Hematopoietic multipotent progenitor cell treated with erythropoietin and hydrocortisone succinate and interleukin-3 and kit ligand, for 17 days (in vitro differentiated cells): ENCODE results near the gene PFDN1.

ENCODE experiments used
- DNase-seq: peaks from one replicate; pipeline ENCODE4 v3.0.0-alpha.2; 2015; ENCODE audit warnings: low spot score

Gene PFDN1

GRCh38 chr5:140238756-140239155, 64.1 kb downstream of the PFDN1 start:
- no peak for DNase-seq

GRCh38 chr5:140236891-140237598, 65.9 kb downstream of the PFDN1 start:
- DNase-seq: no peak

DNA sequence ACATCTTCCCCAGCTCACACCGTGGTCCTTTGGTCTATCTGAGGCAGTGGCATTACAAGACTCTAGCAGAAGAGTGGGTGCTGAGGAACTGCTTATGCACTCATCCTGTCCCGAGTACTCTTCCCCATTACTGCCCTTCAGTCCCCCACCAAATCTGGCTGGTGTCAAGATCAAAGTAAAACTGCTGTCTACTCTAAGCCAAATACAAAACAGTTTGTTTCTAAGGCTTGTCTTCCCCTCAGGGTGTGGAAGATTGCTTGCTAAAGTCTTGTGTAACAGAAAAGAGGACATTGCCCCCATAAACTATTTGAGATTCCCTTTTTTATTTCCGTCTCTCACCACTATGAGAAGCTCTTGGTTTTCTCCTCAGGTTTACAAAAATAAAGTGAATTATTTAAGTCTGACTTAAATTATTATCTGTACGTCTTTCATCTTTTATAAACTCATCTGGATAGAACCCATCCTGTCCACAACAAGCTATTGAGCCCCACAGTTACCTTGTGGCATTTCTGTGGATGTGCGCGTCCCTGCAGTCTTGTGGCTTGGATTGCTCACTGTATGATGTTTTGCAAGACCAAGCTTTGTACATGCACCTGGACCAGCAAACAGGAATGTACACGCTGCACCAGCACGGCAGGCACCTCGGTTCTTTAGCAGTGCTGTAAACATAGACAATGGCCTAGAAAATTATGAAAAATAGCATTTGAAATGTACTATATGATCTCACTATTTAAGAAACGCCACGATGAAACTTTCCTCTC, 66.9 kb downstream of the PFDN1 start:
- DNase-seq: no peak

GRCh38 chr5:140234377-140234989, 68.4 kb downstream of the PFDN1 start:
- no peak for DNase-seq

DNA sequence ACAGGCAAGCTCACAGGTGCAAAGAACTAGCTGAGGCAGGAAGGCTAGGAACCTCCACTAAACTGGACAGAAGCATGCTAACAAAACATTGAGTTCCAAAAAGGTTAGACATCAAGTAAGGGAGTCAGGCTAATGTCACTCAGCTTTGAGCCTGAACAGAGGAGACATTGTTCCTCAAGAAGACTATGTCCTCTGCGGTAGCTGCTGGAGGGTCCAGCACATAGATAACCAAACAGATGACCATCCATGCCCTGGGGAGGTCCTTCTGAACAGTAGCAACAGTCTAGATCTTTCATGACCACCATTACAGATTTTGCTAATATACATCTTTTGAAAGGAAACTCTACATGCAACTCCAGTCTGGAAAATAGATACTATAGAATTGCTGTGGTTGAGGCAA, 70.2 kb downstream of the PFDN1 start:
- DNase-seq: no peak

DNA sequence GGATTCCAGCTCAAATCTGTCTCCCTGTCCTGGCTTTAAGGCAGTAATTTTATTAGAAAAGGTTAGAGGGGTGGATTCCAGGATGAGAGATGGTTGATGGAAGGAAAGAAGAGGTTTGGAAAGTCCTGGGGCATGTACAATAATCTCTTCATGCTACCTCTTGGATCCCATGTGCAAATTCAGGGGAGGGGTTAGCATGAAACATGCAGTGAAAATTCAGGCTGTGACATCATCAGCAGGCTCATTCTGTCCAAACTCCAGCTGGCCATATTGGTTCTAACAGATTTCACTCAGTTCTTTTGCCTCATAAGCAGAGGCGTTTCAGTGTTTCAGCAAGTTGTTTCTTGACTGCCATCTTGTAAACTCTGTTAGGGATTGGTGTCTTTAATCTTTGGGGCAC, 72.5 kb downstream of the PFDN1 start:
- no peak for DNase-seq

DNA sequence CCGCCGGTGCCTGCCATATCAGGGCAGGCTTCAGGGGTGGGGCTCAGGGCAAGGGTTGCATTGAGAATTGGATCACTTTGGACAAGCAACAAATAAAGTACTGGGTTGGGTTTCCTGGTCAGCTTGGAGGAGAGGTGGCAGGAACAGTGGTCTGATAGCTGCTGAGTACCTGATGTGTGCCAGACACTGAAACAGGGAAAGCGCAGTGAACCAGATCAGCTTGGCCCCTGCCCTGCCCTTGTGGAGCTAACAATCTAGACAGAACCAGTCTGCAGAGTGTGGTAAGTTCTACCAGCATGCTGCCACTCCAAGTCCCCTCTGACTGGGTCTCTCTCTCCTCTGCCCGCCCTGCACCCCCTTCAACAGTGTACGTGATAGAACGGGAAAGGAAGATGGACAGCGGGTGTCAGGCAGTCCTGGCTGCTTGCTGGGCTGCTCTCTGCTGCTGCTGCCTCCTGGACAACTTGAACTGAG, 74.5 kb downstream of the PFDN1 start:
- no peak for DNase-seq

DNA sequence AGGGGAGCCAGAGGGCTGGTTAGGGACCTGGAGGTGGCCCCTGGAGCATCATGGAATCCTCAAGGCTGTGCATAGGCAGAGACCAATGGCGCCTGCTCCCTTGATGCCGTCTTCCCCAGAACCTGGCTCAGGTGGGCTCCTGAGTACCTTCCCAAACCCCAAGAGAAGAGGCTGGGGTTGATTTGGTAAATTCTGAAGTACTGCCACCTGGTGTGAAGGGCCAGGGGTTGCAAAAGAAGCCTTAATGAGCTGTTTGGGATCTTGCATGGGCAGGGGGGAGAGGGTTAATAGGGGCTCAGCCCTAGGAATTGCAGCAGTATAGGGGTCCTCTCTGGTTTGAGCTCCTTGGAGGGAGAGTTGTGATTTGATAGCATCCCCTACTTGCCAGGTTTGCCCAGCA, 75.9 kb downstream of the PFDN1 start:
- DNase-seq: no peak

DNA sequence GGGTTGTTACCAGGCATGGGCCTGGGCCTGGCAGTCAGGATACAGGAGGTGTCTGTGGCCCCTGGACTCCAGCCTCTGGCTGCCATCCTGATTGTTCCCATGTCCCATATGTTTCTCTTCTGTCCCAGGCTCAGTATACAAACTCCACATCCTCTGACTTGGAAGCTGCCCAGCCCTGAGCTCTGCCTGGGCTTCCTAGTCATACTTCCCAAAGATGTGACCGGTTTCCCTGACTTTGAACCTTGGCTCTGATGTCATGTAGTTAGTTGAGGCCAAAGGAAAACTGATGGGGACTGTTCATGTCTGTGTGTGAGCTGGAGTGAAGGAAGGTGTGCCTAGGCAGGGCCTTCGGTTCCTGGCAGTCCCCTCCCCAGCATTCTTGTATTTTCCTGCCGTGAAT, 77.5 kb downstream of the PFDN1 start:
- DNase-seq: no peak

DNA sequence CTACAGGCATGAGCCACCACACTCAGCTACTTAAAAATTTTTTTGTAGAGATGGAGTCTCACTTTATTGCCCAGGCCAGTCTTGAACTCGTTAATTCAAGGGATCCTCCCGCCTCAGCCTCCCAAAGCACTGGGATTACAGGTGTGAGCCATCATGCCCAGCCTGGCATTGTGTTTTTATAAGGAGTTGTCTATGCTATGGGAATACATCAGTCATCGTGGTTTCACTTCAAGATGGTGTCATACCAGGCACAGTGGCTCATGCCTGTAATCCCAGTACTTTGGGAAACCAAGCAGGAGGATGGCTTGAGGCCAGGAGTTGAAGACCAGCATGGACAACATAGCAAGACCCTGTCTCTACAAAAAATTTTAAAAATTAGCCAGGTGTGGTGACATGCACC, 78.2 kb downstream of the PFDN1 start:
- no peak for DNase-seq

- DNase-seq: no peak
These were observed 79.3 kb downstream of the PFDN1 start for GRCh38 chr5:140223567-140223966.

GRCh38 chr5:140222416-140222815, 80.5 kb downstream of the PFDN1 start:
- DNase-seq: no peak

DNA sequence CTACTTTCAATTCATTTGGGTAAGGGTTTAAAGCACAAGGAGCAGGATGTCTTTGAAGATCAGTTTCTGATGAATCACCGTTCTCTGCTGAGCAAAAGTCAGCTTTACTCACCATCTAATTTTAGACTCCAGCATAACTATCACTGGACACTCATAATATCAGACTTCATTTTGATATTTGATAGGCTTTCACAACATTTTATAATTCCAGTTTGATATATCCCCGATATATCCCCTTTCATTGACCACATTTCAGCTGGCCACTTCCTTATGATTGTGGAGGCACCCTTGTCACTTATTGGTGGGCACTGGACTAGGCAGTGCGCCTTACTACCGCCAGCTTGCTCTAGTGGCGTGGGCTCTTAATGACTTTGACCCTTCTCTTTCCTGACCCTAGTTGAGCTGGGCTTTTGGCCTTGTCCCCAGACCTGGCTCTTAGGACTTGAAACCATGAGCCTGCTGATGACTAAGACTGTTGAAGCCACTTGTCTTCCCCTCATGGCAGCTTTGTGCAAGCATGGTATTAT, 81.1 kb downstream of the PFDN1 start:
- no peak for DNase-seq

GRCh38 chr5:140220698-140221064, 82.2 kb downstream of the PFDN1 start:
- DNase-seq: no peak

GRCh38 chr5:140220032-140220697, 82.7 kb downstream of the PFDN1 start:
- no peak for DNase-seq

DNA sequence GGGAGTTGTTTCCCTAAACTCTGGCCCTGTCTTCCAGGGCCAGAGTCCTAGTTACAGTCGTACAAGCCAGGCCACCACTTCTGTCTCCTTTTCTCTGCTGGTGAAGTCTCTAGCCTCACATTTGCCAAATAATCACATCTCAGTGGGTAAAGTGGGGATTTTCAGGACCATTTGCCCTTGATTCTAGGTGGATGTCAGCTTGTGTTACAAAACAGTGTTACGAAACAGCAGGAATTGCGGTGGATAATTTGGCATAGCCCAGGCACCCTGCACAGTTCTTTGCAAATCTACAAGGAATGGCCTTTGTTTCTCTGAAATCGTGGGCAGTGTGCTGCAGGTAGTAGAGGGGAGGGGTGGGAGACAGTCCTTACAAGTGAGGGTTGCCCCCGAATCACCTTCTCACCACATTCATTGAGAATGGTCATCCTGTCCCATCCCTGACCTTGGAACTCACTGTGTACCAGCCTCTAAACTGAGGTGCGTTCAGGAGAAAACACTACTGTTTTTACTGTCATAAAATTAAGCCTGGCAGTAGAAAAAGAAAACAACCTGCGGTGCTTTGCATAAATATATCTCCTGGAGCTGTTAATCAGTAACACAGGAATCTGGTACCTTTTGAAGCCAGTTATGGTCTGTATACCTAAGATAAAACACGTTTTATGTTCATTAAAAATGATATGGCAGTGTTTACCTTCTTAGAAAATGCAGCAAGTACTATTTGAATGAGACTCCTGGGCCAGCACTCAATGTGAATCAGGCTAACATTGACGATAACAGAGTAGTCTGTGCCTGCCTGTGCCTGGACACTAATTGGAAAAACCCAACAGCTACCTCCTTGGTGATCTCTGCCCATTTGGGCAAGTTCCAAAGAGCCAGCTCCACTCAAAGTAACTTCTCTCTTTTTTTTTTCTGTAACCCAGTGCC, 83.6 kb downstream of the PFDN1 start:
- peak; percentile 23 for DNase-seq

DNA sequence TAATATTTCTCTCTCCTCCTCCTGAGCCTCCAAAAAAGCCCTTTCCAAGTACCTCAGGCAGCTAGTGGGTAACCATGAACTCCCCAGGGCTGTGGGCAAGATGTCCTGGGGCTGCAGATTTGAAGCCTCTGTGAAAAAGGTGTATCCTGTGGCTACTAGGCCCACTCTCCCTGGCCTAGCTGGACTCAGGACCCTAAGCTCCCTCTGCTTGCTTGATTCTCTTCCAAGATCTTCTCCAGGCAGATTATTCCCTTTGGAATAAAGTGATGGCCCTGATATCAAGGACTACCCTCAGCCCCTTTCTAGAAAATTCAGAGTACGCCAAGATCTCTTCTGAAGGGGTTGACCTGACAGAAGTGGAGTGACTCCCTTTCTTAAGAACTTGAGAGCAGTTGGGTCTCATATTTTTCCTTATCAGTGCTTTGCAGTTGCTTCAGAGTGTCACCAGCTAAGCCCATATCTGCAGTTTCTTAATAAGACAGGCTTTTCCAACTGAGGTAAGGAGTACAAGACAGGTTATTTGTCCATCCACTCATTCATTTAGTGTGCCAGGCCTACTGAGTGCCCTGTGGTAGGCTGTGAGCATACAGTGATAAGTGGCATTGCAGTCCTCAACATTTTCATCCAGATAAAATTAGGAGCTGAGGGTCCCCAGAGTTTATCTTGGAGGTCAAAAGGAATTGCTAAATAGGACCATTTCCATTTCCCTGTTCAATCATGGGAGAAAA, 85.4 kb downstream of the PFDN1 start:
- peak; percentile 77 for DNase-seq

GRCh38 chr5:140216478-140217074, 86.3 kb downstream of the PFDN1 start:
- peak; percentile 42 for DNase-seq

- no peak for DNase-seq
These were observed 87.6 kb downstream of the PFDN1 start for GRCh38 chr5:140215276-140215675.

GRCh38 chr5:140214831-140215230, 88.1 kb downstream of the PFDN1 start:
- no peak for DNase-seq
